IMR-90 (cell line): ENCODE data around the gene HDAC3.

Experiments
- CEBPB ChIP-seq: IDR thresholded peaks from 2 replicates; pipeline ENCODE4 v1.6.1; 2012; ENCODE audit warnings: low read depth, low read length, improper control_type of control experiment
- CTCF ChIP-seq: conservative IDR thresholded peaks from 2 replicates; pipeline ENCODE4 v1.5.1; 2012; ENCODE audit warnings: mild to moderate bottlenecking, low read depth, low read length, improper control_type of control experiment
- POLR2A ChIP-seq: IDR thresholded peaks from 2 replicates; pipeline ENCODE4 v1.6.1; 2012; ENCODE audit warnings: mild to moderate bottlenecking, low read depth, low read length

- TF ChIP-seq POLR2A (no peak), CEBPB (no peak), CTCF (no peak)
Measured at GRCh38 chr5:141634720-141635119, 1.9 kb downstream of the HDAC3 start.
